Anterior cingulate cortex (tissue), 58 donors: ENCODE results near the gene CAMKK1.
A peak's percentile ranks its signal among the peaks of the same experiment; 100 is the strongest.
"Not testable (repeated sequence)": the region's sequence is repeated elsewhere in the genome, so short reads cannot be mapped to it uniquely, and the experiment has no call there.

Experiments used
- DNase-seq, 58 donors: peaks; one replicate each; lab custom pipeline; 2025; lab: John Stamatoyannopoulos, UW

CAMKK1 gene

DNA sequence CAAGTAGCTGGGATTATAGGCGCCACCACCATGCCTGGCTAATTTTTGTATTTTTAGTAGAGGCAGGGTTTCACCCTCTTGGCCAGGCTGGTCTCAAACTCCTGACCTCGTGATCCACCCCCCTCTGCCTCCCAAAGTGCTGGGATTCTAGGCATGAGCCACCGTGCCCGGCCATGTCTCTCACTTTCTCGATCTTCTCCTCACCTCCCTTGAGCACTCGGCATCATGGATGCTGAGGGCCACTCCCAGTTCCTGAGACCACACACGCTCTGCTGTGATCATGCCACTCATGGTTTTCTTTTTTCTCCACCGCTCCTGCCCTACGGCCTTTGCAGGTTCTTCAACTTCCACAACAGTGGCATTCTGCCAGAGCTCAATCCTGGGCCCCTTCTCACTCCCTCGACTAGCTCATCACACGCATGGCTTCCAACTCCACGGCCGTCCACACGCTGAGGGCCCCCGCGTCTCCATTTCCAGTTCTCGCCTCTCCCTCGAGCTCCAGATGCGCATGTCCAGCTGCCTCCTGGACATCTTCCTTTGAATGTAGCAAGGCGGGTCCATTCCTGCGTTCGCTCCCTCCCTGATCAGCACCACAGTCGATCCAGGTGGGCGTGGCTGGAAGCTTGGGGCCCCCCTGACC lies 41.3 kb downstream of the CAMKK1 start:
- no peak for DNase-seq

- no peak for DNase-seq
These were observed 44.5 kb downstream of the CAMKK1 start for GRCh38 chr17:3848229-3848835.

DNA sequence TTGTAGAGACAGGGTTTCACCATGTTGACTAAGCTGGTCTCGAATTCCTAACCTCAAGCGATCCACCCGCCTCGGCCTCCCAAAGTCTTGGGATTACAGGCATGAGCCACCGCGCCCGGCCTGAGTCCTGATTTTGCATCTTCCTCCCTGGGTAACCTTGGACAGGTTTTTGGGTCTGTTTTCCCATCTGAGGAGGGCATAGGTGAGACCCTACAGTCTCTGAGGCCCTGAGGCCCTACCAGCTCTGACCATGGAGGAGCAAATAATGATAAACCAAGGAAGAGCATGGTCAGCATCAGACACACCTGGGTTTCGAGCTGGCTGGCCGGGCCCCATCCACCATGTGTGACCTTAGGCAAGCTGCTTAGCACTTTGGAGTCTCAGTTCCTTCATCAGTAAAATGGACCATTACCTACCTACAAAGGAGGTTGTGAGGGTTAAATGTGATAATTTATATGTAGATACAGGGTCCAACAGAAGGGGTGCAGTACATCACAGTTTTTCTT lies 45.6 kb downstream of the CAMKK1 start:
- no peak for DNase-seq

- no peak for DNase-seq
These were observed 46.3 kb downstream of the CAMKK1 start for GRCh38 chr17:3846437-3847164.

DNA sequence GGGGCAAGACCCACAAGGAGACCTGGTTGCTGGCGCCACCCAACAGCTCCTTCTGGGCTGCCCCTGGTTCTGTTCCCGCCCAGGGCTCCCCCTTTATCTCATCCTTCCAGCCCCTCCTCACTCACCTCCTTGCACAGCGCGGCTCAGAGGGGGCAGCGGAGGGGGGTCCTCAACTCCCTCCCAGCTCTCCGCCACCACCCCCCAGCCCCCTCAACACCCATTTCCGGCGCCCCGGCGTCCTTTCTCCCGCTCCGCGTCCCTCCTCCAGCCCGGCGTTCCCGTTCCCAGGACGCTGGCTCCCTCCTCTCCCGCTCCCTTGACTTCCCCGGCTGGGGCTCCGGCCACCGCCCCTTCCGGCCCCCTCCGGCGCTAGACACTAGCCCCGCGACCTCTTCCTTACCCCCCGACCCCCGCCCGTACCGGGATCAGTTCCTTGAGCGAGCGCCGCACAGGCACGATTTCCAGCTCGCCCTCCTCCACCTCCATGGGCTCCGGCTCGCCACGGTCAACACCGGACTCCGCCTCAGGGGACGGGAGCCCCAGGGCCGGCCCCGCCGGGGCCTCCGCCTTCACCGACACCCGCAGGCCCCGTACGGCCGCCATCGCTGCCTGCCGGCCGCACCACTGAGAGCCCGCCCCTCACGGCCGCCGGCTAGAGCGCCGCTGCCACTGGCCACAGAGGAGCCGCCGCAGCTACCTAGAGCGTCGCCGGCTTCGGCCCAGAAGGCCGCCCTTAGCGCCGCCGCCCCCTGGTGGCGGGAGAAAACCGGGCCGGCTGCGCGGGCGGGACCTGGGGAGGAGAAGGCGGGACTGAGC lies 47.0 kb downstream of the CAMKK1 start, which contains the start of gene NCBP3:
Gene NCBP3, minus strand, starts transcription at position 626 of the 816 bp plus-strand sequence. Its CDS starts 23 bp downstream, at position 603.
- peak in 57 of 58 donors; percentile 29 to 92 (median 82) for DNase-seq

- no peak for DNase-seq
These were observed 47.6 kb downstream of the CAMKK1 start for GRCh38 chr17:3845291-3845620.

GRCh38 chr17:3844556-3844955 lies 48.3 kb downstream of the CAMKK1 start:
- DNase-seq: not testable (repeated sequence)

DNA sequence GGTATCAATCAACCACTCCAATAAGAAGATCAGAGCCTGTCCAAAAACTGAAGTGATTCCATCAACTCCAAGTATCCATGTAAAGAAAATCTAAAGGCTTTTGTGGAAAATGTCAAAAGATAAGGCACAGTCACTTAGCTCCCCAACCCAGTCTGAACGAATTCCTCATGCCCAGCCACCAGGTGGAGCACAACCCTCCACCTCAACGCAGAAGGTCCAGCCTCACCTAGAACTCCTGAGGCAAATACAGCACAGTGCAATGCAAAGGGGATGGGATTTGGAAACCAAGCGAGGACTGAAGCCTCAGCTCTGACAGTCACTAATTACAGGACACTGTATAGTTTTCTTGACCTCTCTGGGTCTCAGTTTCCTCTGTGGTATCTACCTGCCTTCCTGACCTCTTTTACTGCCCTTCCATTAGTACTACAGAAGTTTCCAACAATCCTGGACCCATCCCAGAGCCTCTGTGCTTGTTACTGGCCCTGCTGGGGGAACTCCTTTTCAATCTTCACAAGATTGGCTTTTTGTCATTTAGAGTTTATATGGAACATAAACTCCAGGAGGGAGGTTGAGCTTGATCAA lies 48.8 kb downstream of the CAMKK1 start:
- no peak for DNase-seq

GRCh38 chr17:3838206-3838605 lies 54.6 kb downstream of the CAMKK1 start:
- no peak for DNase-seq

GRCh38 chr17:3836551-3836950 lies 56.3 kb downstream of the CAMKK1 start:
- no peak for DNase-seq

DNA sequence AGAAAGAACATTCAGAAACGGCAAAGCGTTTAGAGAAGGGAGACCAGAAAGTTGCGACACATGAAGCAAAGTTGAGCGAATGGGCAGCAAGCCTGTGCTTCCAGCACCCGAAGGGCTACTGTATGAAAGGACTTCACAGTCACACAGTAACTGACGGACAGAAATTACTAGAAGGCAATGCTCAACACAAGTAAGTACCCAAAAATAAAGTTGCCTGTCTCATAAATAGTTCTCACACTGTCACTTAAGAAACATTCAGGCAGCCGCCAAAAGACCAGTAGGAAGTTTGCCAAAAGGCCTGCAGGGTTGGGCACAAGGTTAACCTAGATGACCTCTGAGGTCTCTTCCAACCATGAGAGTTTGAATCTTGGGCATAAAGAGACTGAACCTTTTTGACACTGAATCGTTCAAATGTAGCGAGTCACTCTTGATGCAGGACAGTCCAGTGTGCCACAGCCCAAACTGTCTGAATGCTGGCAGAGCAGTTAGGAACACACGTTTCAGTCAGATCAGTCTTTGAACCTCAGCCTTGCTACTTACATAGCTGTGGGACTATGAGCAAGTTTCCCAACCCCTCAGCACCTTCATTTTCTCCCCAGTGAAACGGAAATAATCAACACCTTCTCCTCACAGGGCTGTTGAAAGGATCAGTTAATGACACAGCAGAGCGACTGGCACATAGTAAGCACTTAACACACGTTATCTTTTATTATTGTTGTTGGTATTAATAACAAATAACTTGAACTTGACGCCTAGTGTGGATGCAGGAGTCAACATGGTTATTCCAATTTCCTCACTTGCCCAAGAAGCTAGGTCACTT lies 57.2 kb downstream of the CAMKK1 start:
- DNase-seq: no peak

DNA sequence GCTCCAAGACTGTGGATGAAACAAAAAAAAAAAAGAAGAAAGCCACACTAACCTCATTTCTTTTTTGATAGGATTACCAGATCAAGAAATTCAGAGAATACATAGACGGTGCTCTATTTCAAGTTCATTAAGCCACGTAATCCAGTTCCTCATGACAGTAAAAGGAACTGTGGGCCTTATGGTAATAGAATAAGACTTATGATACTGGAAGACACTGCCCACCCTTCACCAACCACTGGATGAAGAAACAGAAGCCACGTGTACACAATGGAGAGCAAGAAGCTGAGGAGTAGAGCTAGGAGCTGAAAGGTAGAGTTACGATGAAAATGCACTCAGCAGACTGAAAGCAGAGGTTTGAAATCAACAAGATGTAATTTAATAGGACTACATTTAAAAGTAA lies 58.0 kb downstream of the CAMKK1 start:
- no peak for DNase-seq

- DNase-seq: no peak
These were observed 64.0 kb downstream of the CAMKK1 start for GRCh38 chr17:3828852-3829232.

- no peak for DNase-seq
These were observed 64.6 kb downstream of the CAMKK1 start for GRCh38 chr17:3828151-3828851.

DNA sequence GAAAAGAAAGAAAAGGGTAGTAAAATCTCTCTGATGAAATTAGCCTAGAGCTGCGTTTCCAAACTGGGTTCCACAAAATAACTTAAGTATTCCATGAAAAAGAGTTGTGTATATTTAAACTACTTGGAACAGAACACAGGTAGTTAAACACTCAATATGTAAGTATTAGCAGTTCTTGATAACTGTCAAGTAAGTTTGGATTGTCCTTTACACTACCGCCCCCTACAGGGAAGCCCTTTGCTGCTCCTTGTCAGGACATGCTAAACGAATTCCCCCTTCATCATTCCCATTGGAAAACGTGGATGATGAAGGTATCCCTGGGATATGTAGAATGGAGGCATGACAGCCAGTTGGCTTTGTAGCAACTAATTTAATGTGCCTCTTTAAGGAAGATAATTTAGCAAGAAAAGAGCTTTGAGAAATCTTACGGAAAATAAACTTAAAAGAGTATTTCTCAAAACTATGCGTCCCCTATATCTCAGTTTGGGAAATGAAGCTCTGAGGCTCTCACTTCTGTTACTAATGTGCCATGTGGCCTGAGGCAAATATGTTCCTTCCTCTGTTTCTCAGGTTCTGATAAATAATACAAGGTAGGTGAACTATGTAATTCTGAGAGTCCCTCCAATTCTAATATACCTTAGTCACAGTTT lies 65.6 kb downstream of the CAMKK1 start:
- peak in 38 of 58 donors; percentile 6 to 75 (median 28) for DNase-seq

GRCh38 chr17:3826191-3826590 lies 66.7 kb downstream of the CAMKK1 start:
- no peak for DNase-seq

GRCh38 chr17:3821101-3821500 lies 71.8 kb downstream of the CAMKK1 start:
- DNase-seq: no peak

- peak in 2 of 58 donors; percentile 13 to 25 for DNase-seq
These were observed 74.1 kb downstream of the CAMKK1 start for GRCh38 chr17:3818786-3819185.
